ENCODE measurements around the gene GCHFR. TPM values are rescaled to one million over a fixed set of nuclear protein-coding genes. Genes with fewer than 3 reads are reported as not detected.

Gene GCHFR
- total and polyA plus RNA-seq, 2 donors from 2014 or later: 15.4 to 145 TPM

DNA sequence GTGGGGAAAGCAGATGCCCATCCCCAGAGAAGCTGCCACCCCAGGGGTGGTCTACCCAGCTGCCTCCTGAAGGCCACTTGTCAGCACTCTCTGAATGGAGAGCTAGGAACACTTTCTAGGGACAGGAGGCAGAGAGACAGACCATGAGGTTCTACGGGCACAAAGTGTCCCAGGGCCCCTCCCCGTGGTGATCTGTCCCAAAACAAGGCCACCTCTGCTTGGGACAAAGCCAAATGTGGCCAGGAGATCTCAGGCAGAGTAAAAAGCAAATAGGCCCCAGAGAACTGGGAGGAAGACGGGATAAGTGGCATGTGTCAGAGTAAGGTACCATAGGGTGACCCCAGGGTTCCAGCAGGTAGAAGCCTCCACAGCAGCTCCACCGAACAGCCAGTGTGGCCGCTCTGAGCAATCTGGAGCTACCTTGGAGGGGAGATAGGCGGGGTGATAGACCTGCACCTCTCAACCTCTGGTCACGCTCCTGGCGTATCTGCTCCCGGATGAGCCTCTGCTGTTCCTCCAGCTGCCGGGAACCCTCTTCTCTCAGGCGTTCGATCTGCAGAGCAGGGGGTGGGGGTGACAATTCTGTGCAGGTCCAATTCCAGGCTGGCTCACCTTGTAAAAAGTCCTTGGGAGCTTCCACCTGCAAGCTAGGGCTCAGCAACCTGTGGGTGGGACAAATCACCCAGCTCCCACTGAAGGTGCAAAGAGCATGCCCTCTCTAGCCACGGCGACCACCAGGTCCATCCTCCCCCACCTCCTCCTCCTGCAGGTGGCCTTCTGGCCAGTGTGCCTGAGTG lies 12.1 kb downstream of the GCHFR start:
- Histone ChIP-seq H3K4me3 (ENCODE audit: low read length in 3 of 3) (no peak overlapping the region), H3K36me3 (ENCODE audit: control insufficient read depth in 2 of 3, insufficient read depth in 3 of 3, low read length in 3 of 3) (peaks cover 0 to 60% (median 30%) of the 10 kb centered on the region in 3 donors), H3K9ac (ENCODE audit: low read length in 3 of 3) (no peak overlapping the region), H3K27me3 (ENCODE audit: control insufficient read depth, insufficient read depth, low read length) (no peaks in the 10 kb centered on the region), H3K4me1 (ENCODE audit: control insufficient read depth in 2 of 3, insufficient read depth in 2 of 3, low read depth in 1 of 3, low read length in 3 of 3) (no peaks in the 10 kb centered on the region), H3K27ac (ENCODE audit: low read depth in 2 of 2, low read length in 2 of 2) (no peak overlapping the region), H3K9me3 (ENCODE audit: control insufficient read depth in 2 of 3, insufficient read depth in 1 of 3, low read length in 3 of 3) (no peaks in the 10 kb centered on the region)
- FAIRE-seq: no peak
- no peak for DNase-seq
- TF ChIP-seq, protein P1, sequence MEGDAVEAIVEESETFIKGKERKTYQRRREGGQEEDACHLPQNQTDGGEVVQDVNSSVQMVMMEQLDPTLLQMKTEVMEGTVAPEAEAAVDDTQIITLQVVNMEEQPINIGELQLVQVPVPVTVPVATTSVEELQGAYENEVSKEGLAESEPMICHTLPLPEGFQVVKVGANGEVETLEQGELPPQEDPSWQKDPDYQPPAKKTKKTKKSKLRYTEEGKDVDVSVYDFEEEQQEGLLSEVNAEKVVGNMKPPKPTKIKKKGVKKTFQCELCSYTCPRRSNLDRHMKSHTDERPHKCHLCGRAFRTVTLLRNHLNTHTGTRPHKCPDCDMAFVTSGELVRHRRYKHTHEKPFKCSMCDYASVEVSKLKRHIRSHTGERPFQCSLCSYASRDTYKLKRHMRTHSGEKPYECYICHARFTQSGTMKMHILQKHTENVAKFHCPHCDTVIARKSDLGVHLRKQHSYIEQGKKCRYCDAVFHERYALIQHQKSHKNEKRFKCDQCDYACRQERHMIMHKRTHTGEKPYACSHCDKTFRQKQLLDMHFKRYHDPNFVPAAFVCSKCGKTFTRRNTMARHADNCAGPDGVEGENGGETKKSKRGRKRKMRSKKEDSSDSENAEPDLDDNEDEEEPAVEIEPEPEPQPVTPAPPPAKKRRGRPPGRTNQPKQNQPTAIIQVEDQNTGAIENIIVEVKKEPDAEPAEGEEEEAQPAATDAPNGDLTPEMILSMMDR (IDR thresholded peaks at IDR 0.05; ENCODE audit: borderline replicate concordance, extremely low read depth, insufficient read depth): no peak
- intact Hi-C loops (cut with DNase I): no loop called here

DNA sequence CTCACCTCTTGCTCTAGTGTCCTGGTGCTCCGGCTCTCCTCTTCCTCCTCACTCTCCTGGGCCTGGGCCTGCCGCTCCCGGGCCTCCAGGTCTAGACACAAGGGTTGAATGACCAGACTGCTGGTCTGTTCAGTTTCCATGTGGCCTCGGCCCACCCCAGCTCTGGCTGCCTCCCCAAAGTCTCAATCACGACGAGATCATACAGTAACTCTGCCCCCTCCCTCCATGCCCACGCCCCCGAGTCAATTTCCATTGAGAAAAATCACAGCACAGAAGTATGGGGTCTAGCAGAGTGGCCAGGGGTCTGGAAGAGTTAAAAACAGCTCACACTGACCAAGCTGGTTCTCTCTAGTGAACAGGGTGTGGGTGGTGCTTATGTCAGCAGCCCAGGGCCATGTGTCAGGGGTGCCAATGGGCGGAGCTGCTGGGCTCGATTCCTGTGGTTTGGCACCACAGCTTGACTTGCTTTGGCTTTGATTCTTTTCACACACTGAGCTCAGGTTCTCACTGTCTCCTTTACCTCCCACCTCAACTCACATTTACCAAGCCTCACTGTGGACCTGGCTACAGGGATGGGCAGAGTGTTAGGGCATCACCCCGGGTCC lies 12.8 kb downstream of the GCHFR start:
- intact Hi-C loops (cut with DNase I): no loop called here

DNA sequence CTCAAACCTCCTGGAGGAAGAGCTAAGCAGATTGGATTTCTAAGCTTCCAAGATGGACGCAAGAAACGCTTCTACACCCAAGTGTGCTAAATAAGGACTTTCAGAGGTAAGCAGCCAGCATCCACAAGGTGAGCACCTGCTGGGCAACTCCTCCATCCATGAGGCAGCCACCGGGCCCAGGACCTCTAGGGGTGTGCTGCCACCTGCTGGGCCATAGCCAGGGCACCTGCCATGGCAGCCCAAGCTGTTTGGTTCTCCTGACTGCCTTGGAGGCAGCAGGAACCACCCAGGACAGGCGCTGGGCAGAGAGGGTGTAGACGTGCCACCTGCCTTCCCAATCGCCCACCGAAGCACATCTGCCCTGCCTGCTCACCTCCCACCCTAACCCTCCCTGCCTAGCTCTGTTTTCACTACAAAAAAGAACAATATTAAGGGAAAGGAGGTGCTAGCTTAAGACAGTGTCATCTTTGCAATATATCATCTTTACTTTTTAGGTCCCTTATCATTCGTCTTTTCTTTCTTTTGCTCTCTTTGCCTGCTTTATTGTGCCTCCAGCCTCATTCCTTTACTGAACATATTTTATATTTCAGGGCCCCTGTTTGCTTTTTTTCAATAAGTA lies 18.9 kb downstream of the GCHFR start:
- H3K4me3 ChIP-seq (ENCODE audit: low read length in 3 of 3): no peak overlapping the region
- FAIRE-seq (no peak), DNase-seq (peak; percentile 82 to 91 (median 84))
- H3K36me3 ChIP-seq (ENCODE audit: control insufficient read depth in 2 of 3, insufficient read depth in 3 of 3, low read length in 3 of 3): peaks cover 0 to 15% (median 9%) of the 10 kb centered on the region in 3 donors
- no peak overlapping the region for H3K9ac ChIP-seq (ENCODE audit: low read length in 3 of 3)
- peaks cover 1 to 26% (median 16%) of the 10 kb centered on the region in 3 donors for H3K4me1 ChIP-seq (ENCODE audit: control insufficient read depth in 2 of 3, insufficient read depth in 2 of 3, low read depth in 1 of 3, low read length in 3 of 3)
- no peak overlapping the region for H3K27ac ChIP-seq (ENCODE audit: low read depth in 2 of 2, low read length in 2 of 2)
- no peaks in the 10 kb centered on the region for H3K9me3 ChIP-seq (ENCODE audit: control insufficient read depth in 2 of 3, insufficient read depth in 1 of 3, low read length in 3 of 3)
- TF ChIP-seq, protein P1 (IDR thresholded peaks at IDR 0.05; ENCODE audit: borderline replicate concordance, extremely low read depth, insufficient read depth): peak; percentile 84
- intact Hi-C loops (cut with DNase I): no loop called here
- no peaks in the 10 kb centered on the region for H3K27me3 ChIP-seq (ENCODE audit: control insufficient read depth, insufficient read depth, low read length)

More for the DNA sequence above, 12.8 kb downstream of the GCHFR start:
- DNase-seq (peak in 1 of 5 donors; percentile 85), FAIRE-seq (no peak)
- Histone ChIP-seq H3K36me3 (ENCODE audit: control insufficient read depth in 2 of 3, insufficient read depth in 3 of 3, low read length in 3 of 3) (peaks cover 0 to 60% (median 28%) of the 10 kb centered on the region in 3 donors), H3K9me3 (ENCODE audit: control insufficient read depth in 2 of 3, insufficient read depth in 1 of 3, low read length in 3 of 3) (no peaks in the 10 kb centered on the region), H3K4me3 (ENCODE audit: low read length in 3 of 3) (no peak overlapping the region), H3K4me1 (ENCODE audit: control insufficient read depth in 2 of 3, insufficient read depth in 2 of 3, low read depth in 1 of 3, low read length in 3 of 3) (no peaks in the 10 kb centered on the region), H3K27me3 (ENCODE audit: control insufficient read depth, insufficient read depth, low read length) (no peaks in the 10 kb centered on the region), H3K27ac (ENCODE audit: low read depth in 2 of 2, low read length in 2 of 2) (no peak overlapping the region), H3K9ac (ENCODE audit: low read length in 3 of 3) (no peak overlapping the region)
- TF ChIP-seq, protein P1 (IDR thresholded peaks at IDR 0.05; ENCODE audit: borderline replicate concordance, extremely low read depth, insufficient read depth): no peak

Measured in kidney (tissue), 14 donors.